ENCODE data around the gene CHEK1.

CHEK1 gene

DNA sequence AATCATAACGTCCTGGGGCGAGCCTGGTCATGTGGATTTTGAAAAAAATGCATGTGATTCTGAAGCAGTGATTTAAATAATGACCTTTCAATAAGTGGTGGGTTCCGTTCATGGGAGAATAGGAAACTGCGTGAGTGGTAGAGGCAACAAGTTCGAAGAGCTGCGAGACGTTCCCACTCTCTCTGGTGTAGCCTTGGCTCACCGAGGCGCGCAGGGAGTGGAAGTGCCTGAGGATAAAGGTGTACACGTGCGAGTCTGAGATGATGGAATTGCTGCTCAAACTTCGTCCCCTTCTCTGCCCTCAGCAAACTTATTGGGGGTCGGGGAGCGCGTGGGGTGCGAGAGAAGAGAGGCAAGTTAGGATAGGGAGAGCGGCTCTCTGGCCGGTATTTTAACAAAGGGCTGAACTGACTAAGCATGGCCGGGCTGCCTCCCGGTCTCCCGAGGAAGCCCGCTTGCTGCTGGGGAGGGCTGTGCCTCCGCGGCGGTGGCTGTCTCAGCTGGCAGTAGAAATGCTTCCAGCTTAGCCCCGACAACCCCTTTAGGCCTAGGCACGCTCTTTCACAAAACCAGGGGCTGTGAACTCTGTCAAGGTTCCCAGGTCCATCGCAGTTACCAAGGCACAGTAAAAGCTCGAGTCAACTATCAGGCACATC is 33.2 kb upstream of the CHEK1 start:
- TF ChIP-seq CTCF (IDR thresholded peaks at IDR 0.05) = no peak

- TF ChIP-seq CTCF (IDR thresholded peaks at IDR 0.05) = no peak
These were observed 32.5 kb upstream of the CHEK1 start, which contains the start of gene STT3A for GRCh38 chr11:125592305-125593113. Gene STT3A, plus strand, starts transcription at chr11:125592852. Its CDS starts 3,064 bp downstream, at chr11:125595916.

GRCh38 chr11:125593114-125593820 is 31.7 kb upstream of the CHEK1 start:
- no peak for TF ChIP-seq CTCF (IDR thresholded peaks at IDR 0.05)

- no peak for TF ChIP-seq CTCF (IDR thresholded peaks at IDR 0.05)
These were observed 30.0 kb upstream of the CHEK1 start for GRCh38 chr11:125594958-125595357.

GRCh38 chr11:125600663-125601062 is 24.3 kb upstream of the CHEK1 start:
- TF ChIP-seq CTCF (IDR thresholded peaks at IDR 0.05) = no peak

DNA sequence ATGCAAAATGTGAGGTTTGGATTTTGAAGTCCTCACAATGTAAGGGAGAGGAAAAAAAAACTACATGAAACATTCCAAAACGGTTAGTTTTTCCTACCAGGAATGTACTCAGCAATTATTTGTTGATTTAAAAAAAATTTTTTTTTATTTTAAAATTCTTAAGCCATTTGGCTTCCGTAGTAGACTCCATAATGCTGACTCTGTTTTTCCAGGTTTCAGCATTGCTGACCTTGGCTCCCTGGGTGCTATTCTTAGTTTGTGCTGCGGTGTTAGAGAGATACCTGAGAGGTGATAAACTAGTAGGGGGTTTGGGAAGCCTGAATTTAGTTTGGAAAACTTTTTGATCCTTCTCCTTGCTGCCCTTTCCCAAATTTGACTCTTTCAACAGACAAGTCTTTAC is 21.8 kb upstream of the CHEK1 start:
- no peak for TF ChIP-seq CTCF (IDR thresholded peaks at IDR 0.05)

DNA sequence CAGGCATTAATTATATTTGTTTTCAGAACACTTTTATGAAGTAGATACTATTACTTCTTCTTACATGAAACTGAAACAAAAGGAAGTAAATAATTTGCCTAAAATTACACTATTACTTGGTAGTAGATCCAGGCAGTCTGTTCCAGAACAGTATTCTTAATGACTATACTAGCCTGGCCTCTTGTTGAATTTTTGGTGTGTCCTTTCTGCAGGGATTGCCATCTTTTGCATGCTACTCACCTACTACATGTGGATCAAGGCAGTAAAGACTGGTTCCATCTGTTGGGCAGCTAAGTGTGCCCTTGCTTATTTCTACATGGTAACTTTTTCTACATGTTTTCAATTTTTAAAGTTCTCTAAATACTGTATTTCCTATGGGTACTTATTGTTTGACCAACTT is 19.5 kb upstream of the CHEK1 start:
- TF ChIP-seq CTCF (IDR thresholded peaks at IDR 0.05) = no peak

Data from LNCAP (cell line).